ENCODE measurements around the gene SRP68. TPM values are rescaled to one million over a fixed set of nuclear protein-coding genes. Genes with fewer than 3 reads are reported as not detected.
A peak's percentile ranks its signal among the peaks of the same experiment; 100 is the strongest.

SRP68 gene
- polyA plus RNA-seq, 3 donors, result 27.4 to 47.1 (median 42.1) TPM

GRCh38 chr17:76039121-76039520, 33.2 kb downstream of the SRP68 start:
- H3K4me3 Mint-ChIP-seq, result no peak overlapping the region
- no peaks in the 10 kb centered on the region for H3K9me3 Mint-ChIP-seq
- Histone ChIP-seq H3K79me2 (ENCODE audit: insufficient read depth, low read length) (no peaks in the 10 kb centered on the region), H3K4me1 (ENCODE audit: control insufficient read depth in 1 of 2, insufficient read depth in 2 of 2, low read length in 2 of 2) (no peaks in the 10 kb centered on the region), H2AFZ (ENCODE audit: insufficient read depth, low read depth, low read length, poor library complexity, severe bottlenecking) (no peak overlapping the region), H3K9me3 (replicated peaks in 1 of 2; ENCODE audit: control insufficient read depth in 1 of 2, insufficient read depth in 1 of 2, low read length in 2 of 2) (no peaks in the 10 kb centered on the region), H3K27ac (ENCODE audit: low read depth in 1 of 2, low read length in 2 of 2) (peak overlapping the region in 1 of 2 donors; percentile 20), H3K4me2 (replicated peaks; ENCODE audit: extremely low read depth, low read length, poor library complexity, severe bottlenecking) (no peak overlapping the region), H4K20me1 (ENCODE audit: insufficient read depth, low read length) (no peaks in the 10 kb centered on the region), H3K4me3 (replicated peaks in 1 of 3; ENCODE audit: low read depth in 2 of 3, low read length in 3 of 3) (no peak overlapping the region), H3K36me3 (replicated peaks in 1 of 2; ENCODE audit: control insufficient read depth in 1 of 2, insufficient read depth in 2 of 2, low read length in 2 of 2) (peaks cover 53 to 66% of the 10 kb centered on the region in 2 donors), H3K9ac (ENCODE audit: insufficient read depth, low read length, poor library complexity, severe bottlenecking) (no peak overlapping the region), H3K27me3 (ENCODE audit: control insufficient read depth in 2 of 2, insufficient read depth in 2 of 2, low read length in 2 of 2) (no peaks in the 10 kb centered on the region)
- 100% methylated on average over 6 of the region's 6 CpGs for WGBS (ENCODE audit: insufficient coverage)
- H3K4me1 Mint-ChIP-seq, result no peaks in the 10 kb centered on the region
- no peak for TF ChIP-seq CTCF (IDR thresholded peaks at IDR 0.05)
- peak overlapping the region in 1 of 7 donors; percentile 7 for H3K27ac Mint-ChIP-seq
- no peaks in the 10 kb centered on the region for H3K27me3 Mint-ChIP-seq (ENCODE audit: low read depth in 3 of 3)
- peaks cover 56 to 70% of the 10 kb centered on the region in 2 donors for H3K36me3 Mint-ChIP-seq
- no peak for DNase-seq
- intact Hi-C loops (cut with micrococcal nuclease), result no loop called here

- no peaks in the 10 kb centered on the region for H4K20me1 ChIP-seq (ENCODE audit: insufficient read depth, low read length)
- H3K9ac ChIP-seq (ENCODE audit: insufficient read depth, low read length, poor library complexity, severe bottlenecking), result no peak overlapping the region
- no peak overlapping the region for H3K27ac ChIP-seq (ENCODE audit: low read depth in 1 of 2, low read length in 2 of 2)
- no peaks in the 10 kb centered on the region for H3K79me2 ChIP-seq (ENCODE audit: insufficient read depth, low read length)
- H3K9me3 ChIP-seq (replicated peaks in 1 of 2; ENCODE audit: control insufficient read depth in 1 of 2, insufficient read depth in 1 of 2, low read length in 2 of 2), result no peaks in the 10 kb centered on the region
- no peak overlapping the region for H2AFZ ChIP-seq (ENCODE audit: insufficient read depth, low read depth, low read length, poor library complexity, severe bottlenecking)
- Mint-ChIP-seq H3K4me1 (no peaks in the 10 kb centered on the region), H3K4me3 (no peak overlapping the region), H3K27me3 (ENCODE audit: low read depth in 3 of 3) (peaks cover 0 to 2% (median 0%) of the 10 kb centered on the region in 3 donors), H3K36me3 (peaks cover 46 to 59% of the 10 kb centered on the region in 2 donors), H3K9me3 (no peaks in the 10 kb centered on the region), H3K27ac (peak overlapping the region in 2 of 7 donors; percentile 0 to 34)
- no peak for TF ChIP-seq CTCF (IDR thresholded peaks at IDR 0.05)
- no peaks in the 10 kb centered on the region for H3K4me1 ChIP-seq (ENCODE audit: control insufficient read depth in 1 of 2, insufficient read depth in 2 of 2, low read length in 2 of 2)
- no peak overlapping the region for H3K4me2 ChIP-seq (replicated peaks; ENCODE audit: extremely low read depth, low read length, poor library complexity, severe bottlenecking)
- WGBS (ENCODE audit: insufficient coverage), result 89% methylated on average over 3 of the region's 3 CpGs
- H3K27me3 ChIP-seq (ENCODE audit: control insufficient read depth in 2 of 2, insufficient read depth in 2 of 2, low read length in 2 of 2), result no peaks in the 10 kb centered on the region
- no peak overlapping the region for H3K4me3 ChIP-seq (replicated peaks in 1 of 3; ENCODE audit: low read depth in 2 of 3, low read length in 3 of 3)
- DNase-seq, result no peak
- intact Hi-C loops (cut with micrococcal nuclease), result no loop called here
- peaks cover 42 to 55% of the 10 kb centered on the region in 2 donors for H3K36me3 ChIP-seq (replicated peaks in 1 of 2; ENCODE audit: control insufficient read depth in 1 of 2, insufficient read depth in 2 of 2, low read length in 2 of 2)
Observed at GRCh38 chr17:76038050-76038449, 34.3 kb downstream of the SRP68 start.
